Measurements from ENCODE around the gene ERCC6.
A peak's percentile ranks its signal among the peaks of the same experiment; 100 is the strongest.

Gene ERCC6

GRCh38 chr10:49538381-49539319 is at the start of gene ERCC6:
TSS of gene ERCC6 (minus strand) at chr10:49539121.
- peak; percentile 96 for DNase-seq (ENCODE audit: low spot score)

DNA sequence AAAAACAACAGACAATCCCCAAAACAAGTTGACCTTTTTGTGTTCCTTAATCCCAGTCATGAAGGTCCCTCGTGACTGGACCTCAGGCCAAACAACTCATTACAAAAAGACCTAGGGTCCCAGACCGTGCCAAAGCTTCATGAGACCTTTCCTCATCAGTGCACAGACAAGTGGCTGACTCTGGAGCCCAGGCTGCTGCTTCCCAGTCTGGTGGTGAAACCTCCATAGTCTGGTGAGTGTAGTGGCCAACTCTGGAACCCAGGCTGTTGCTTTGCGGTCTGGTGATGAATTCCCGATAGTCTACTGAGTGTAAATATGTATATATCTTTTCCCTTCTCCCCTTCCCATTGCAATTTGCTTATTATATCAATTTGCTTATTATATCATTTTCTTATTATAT is 49.1 kb upstream of the ERCC6 start:
- no peak for DNase-seq (ENCODE audit: low spot score)

DNA sequence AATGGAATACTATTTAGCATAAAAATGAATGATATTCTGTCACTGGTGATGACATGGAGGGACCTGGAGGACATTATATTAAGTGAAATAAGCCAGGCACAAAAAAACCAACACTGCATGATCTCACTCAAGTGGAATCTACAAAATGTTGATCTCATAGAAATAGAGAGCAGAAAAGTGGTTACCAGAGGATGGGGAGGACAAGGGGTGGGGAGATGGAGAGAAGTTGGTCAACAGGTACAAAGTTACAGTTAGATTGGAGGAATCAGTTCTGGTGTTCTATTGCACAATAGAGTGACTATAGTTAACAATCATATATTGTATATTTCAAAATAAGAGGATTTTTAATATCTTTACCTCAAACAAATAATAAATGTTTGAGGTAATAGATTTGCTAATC is 46.5 kb upstream of the ERCC6 start:
- no peak for DNase-seq (ENCODE audit: low spot score)

DNA sequence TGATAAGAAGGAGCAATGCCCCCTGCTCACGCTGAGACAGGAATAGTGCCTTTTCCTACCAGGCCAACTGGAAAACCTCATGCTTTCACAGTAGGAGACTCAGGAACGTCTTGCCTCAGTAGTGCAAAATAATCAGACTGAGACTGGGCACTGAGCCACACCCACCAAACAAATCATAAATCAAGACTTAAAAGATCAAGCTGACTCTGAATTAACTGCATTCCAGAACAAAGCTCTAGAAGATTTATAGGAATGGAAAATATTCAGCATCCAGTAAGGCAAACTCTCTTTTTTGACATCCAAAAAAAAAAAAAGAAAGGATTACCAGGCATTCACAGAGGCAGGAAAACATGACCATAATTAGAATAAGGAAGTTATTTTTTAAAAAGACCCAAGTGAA is 40.7 kb upstream of the ERCC6 start:
- no peak for DNase-seq (ENCODE audit: low spot score)

DNA sequence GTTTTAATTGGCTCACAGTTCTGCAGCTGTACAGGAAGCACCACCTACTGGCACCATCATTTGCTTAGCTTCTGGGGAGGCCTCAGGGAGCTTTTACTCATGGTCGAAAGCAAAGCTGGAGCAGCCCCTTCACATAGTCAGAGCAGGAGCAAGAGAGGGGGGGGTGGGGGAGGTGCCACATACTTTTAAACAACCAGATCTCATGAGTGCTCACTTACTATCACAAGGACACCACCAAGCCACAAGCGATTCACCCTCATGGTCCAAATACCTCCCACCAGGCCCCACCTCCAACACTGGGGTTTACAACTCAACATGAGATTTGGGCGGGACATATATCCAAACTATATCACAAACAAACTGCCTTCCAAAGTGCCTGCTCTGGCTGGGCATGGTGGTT is 39.5 kb upstream of the ERCC6 start:
- no peak for DNase-seq (ENCODE audit: low spot score)

DNA sequence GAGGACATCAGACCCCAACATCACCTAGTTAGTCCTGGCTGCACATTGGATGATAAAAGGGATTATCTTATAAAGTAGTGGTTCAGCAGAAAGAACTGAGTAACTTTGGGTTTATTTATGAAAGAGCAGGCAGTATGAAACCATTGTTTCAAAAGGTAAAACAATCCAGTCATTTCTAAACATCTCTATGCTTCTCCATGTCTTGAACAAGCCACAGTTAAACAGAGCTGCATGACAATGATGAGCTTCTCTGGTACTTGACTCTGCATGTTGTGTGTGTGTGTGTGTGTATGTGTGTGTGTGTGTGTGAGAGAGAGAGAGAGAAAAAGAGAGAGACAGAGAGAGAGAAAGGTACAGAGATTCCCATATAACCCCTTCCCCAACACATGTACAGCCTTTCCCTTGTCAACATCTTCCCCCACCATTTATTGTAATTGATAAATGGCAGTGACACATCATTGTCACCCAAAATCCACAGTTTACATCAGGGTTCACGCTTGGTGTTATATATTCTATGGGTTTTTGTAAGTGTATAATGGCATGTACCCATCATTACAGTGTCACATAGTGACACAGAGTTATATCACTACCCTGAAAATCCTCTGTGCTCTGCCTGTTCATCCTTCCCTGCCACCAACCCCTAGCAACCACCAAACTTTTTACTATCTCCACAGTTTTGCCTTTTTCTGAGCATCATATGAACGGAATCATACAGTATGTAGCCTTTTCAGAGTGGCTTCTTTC is 38.4 kb upstream of the ERCC6 start:
- no peak for DNase-seq (ENCODE audit: low spot score)

GRCh38 chr10:49575489-49576072 is 36.7 kb upstream of the ERCC6 start:
- no peak for DNase-seq (ENCODE audit: low spot score)

- DNase-seq (ENCODE audit: low spot score) = no peak
Measured at GRCh38 chr10:49572594-49573114, 33.7 kb upstream of the ERCC6 start.

DNA sequence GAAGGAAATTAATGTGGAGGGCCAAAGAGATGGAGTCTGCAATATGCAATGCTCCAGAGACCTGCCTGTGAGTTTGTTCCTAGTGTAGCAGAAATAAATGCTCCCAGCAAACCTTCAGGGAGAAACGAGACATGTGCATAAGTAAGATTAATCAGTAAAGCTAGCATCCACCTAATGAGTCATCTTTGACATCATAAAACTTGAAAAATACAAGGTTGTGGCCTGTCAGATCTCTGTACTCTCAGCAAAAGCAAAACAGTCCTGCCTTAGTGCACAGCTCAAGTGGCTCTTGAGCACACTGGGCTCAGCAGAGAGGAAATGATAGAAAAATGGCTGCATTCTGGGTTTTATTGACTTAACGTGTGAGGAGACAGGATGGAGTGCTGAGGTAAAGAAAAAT is 32.5 kb upstream of the ERCC6 start:
- no peak for DNase-seq (ENCODE audit: low spot score)

DNA sequence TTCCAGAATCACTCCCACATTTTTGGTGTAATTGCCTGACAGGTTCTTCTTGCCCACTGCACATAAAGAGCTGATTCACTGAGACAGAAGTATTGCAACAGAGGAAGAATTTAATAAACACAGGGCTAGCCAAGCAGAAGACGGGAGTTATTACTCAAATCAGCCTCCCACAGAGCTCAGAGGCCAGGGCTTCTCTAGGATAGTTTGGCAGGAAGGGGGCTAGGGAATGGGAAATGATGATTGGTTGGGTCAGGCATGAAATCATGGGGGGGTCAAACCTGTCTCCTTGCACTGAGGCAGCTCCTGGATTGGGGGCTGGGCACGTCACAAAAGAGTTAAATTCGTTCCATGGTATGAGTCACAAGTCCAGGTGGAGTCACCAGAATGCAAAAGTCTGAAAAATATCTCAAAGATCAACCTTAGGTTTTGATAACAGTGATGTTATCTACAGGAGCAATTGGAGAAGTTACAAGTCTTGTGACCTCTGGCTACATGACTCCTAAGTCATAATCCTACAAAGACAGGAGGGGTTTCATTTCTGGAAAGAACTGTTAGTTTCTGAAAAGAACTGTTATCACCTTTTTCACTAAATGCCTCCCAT is 30.2 kb upstream of the ERCC6 start:
- no peak for DNase-seq (ENCODE audit: low spot score)

DNA sequence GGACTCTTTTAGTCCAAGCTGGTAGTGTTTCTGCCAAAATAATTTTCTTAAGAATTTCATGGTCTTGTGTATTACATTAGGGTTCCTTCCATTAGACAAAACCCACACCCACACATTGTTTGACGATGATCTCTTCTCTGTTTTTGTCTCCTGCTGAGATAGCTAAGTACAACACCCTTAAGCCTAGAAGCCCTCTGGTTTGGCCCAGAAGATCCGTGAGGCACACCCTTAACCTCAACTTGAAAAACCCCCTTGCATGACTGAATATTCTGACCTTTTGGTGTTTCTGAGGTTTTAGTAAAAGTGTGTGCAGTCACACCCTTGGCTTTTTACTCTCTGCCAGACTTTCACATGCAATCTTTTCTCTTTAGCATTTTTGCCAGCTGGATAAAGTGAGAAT is 29.3 kb upstream of the ERCC6 start:
- DNase-seq (ENCODE audit: low spot score) = no peak

DNA sequence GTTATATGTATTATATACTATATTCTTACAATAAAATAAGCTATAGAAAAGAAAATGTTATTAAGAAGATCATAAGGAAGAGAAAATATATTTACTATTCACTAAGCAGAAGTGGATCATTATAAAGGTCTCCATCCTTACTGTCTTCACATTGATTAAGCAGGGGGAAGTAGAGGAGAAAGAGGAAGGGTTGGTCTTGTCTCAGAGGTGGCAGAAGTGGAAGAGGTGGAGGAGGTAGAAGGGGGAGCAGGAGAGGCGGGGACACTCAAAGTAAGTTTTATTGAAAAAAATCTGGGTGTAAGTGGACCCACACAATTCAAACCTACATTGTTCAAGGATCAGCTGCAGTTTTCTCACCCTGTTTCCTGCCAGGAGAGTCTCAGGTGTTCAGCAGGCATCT is 28.9 kb upstream of the ERCC6 start:
- DNase-seq (ENCODE audit: low spot score) = no peak

GRCh38 chr10:49564461-49565009 is 25.6 kb upstream of the ERCC6 start:
- DNase-seq (ENCODE audit: low spot score) = no peak

GRCh38 chr10:49562893-49563292 is 24.0 kb upstream of the ERCC6 start:
- no peak for DNase-seq (ENCODE audit: low spot score)

GRCh38 chr10:49560526-49560925 is 21.6 kb upstream of the ERCC6 start:
- no peak for DNase-seq (ENCODE audit: low spot score)

DNA sequence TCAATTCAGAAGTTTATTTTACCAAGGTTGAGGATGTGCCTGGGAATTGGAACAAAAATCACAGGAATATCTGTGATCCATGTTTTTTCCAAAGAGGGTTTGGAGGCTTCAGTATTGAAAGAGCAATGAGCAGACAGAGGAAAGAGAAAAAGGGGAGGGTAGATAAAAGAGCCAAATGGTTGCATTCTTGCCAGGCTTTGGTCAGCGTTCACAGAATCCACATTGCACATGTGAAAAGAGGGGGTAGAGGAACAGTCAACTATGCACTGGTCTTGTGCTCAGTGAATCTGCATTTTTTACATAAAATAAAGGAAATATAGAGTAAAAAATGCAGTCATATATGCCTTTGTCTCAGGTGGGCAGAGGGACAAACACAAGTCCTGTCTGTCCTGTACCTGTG is 20.6 kb upstream of the ERCC6 start:
- no peak for DNase-seq (ENCODE audit: low spot score)

GRCh38 chr10:49558190-49558589 is 19.3 kb upstream of the ERCC6 start:
- DNase-seq (ENCODE audit: low spot score) = no peak

GRCh38 chr10:49557681-49558080 is 18.8 kb upstream of the ERCC6 start:
- no peak for DNase-seq (ENCODE audit: low spot score)

DNA sequence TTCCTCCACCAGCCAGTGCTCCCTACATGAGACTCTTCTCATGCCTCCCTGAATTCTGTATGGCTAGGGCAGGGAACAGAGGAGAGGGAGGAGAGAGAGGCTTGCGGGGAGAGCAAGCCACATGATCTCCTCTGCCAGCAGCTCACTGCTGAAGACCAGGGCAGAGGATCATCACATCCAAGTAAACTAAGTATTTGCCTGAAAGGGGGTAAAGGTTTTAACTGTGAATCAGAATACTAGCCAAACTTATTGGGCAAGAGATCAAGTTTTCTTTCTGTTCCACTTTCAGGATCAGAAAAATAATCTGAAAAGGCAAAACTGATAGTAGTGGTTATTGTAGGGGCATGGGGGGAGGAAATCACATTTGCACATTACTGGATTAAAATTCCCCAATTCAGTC is 17.8 kb upstream of the ERCC6 start:
- DNase-seq (ENCODE audit: low spot score) = no peak

- no peak for DNase-seq (ENCODE audit: low spot score)
Measured at GRCh38 chr10:49552277-49552676, 13.4 kb upstream of the ERCC6 start.

- DNase-seq (ENCODE audit: low spot score) = no peak
Measured at GRCh38 chr10:49550563-49550962, 11.6 kb upstream of the ERCC6 start.

Measured in cerebellar cortex (tissue), 1 donor.